ENCODE data around the gene ATP6V1E1. TPM values are rescaled to one million over a fixed set of nuclear protein-coding genes. Genes with fewer than 3 reads are reported as not detected.

ATP6V1E1 gene
- total and polyA plus RNA-seq, 2 of the 13 experiments (the other 11 are each of a cell fraction or from before 2014, with no cell fraction given) = 69.3 to 90.9 TPM

- no peaks in the 10 kb centered on the region for H4K20me1 ChIP-seq (ENCODE audit: insufficient read depth, low read length)
- TF ChIP-seq ZNF574 (CRISPR knock-in tag; IDR thresholded peaks at IDR 0.05) (no peak), HINFP (CRISPR knock-in tag; IDR thresholded peaks at IDR 0.05; ENCODE audit: low read depth) (no peak), ZNF101 (CRISPR knock-in tag; IDR thresholded peaks at IDR 0.05; ENCODE audit: borderline replicate concordance, low read depth) (no peak), ISX (CRISPR knock-in tag; conservative IDR thresholded peaks at IDR 0.05) (no peak), ZNF788 (CRISPR knock-in tag; IDR thresholded peaks at IDR 0.05; ENCODE audit: borderline replicate concordance) (no peak), AGO1 (IDR thresholded peaks at IDR 0.05; ENCODE audit: low read depth, low read length, poor library complexity, severe bottlenecking) (no peak), ZFP91 (CRISPR knock-in tag; IDR thresholded peaks at IDR 0.05; ENCODE audit: borderline replicate concordance) (no peak), ZBTB42 (CRISPR knock-in tag; IDR thresholded peaks at IDR 0.05) (no peak), CERS6 (CRISPR knock-in tag; IDR thresholded peaks at IDR 0.05) (no peak), ZC3H13 (CRISPR knock-in tag; IDR thresholded peaks at IDR 0.05) (no peak), NFE2 (CRISPR knock-in tag; IDR thresholded peaks at IDR 0.05) (no peak), SSRP1 (CRISPR knock-in tag; IDR thresholded peaks at IDR 0.05) (no peak), KDM5A (IDR thresholded peaks at IDR 0.05; ENCODE audit: borderline replicate concordance, low read length) (no peak), MAX (IDR thresholded peaks at IDR 0.05) (no peak)
- H3K4me1 ChIP-seq (ENCODE audit: insufficient read depth, low read length) = no peaks in the 10 kb centered on the region
- WGBS (ENCODE audit: low lambda C conversion rate) = 96% methylated on average over 10 of the region's 10 CpGs
- H3K4me3 ChIP-seq (replicated peaks in 1 of 3; ENCODE audit: insufficient read depth in 1 of 3, low read depth in 2 of 3, low read length in 3 of 3) = no peak overlapping the region
- in situ Hi-C loops (cut with HindIII; ENCODE audit: extremely low pct_ligation_motif_present, low pct_unique_long_range_greater_than_20kb) (no loop called here), intact Hi-C loops (cut with micrococcal nuclease; ENCODE audit: unreplicated experiment) (no loop called here)
- H3K27ac ChIP-seq (ENCODE audit: extremely low read length, insufficient read depth, low read length) = no peak overlapping the region
- no peak overlapping the region for H3K4me2 ChIP-seq (ENCODE audit: low read depth, low read length)
- ChIA-PET CTCF (ENCODE audit: low intra/inter-chr PET ratio, low total read pairs) (no interaction called here), POLR2A (no interaction called here)
- H3K9ac ChIP-seq (ENCODE audit: insufficient read depth, low read depth, low read length) = no peak overlapping the region
- no peaks in the 10 kb centered on the region for H3K79me2 ChIP-seq (ENCODE audit: insufficient read depth, low read length)
- H3K9me3 ChIP-seq (ENCODE audit: low read length) = no peaks in the 10 kb centered on the region
- no TSS peak for BruUV-seq (replicated peaks)
- peaks cover 10 to 26% of the 10 kb centered on the region in 2 experiments; a peak in 4 of 5 replicates for H3K36me3 ChIP-seq (replicated peaks in 1 of 2; ENCODE audit: control insufficient read depth in 1 of 2, insufficient read depth in 2 of 2, low read length in 2 of 2)
- DNase-seq (ENCODE audit: low spot score) (no peak), ATAC-seq (no peak), FAIRE-seq (no peak)
- H3K27me3 ChIP-seq (ENCODE audit: control insufficient read depth in 1 of 2, insufficient read depth in 2 of 2, low read length in 2 of 2) = no peaks in the 10 kb centered on the region
- H2AFZ ChIP-seq (ENCODE audit: low read length) = no peak overlapping the region
Measured at GRCh38 chr22:17656870-17657395, 28.4 kb upstream of the ATP6V1E1 start.

Data from HepG2 (cell line).